HCT116 (cell line): ENCODE measurements around the gene TLE3. TPM values are rescaled to one million over a fixed set of nuclear protein-coding genes. Genes with fewer than 3 reads are reported as not detected.

ENCODE experiments used
- ATAC-seq: fragments of 200-7000 bp; cut with Tn5 transposase; 2 replicates; pipeline ENCODE4 v1.9.1; 2020; ENCODE audit warnings: mild to moderate bottlenecking, moderate library complexity
- BruUV-seq: library from RNA; stranded (reverse); fragments of 400-500 nt; replicated peaks from 2 replicates; lab custom pipeline; 2021; lab: Mats Ljungman, UMichigan
- CTCF ChIA-PET: fragments of 300-600 bp; sonication (Branson Sonifier 250); formaldehyde crosslinking; loops from one replicate; lab custom pipeline; 2021; ENCODE audit warnings: antibody characterized with exemption; lab: Charles Lee
- POLR2A ChIA-PET: fragments of 300-600, 350-600 bp; sonication (Branson Sonifier 250); formaldehyde crosslinking; loops from one replicate; lab custom pipeline; 2021; ENCODE audit warnings: antibody characterized with exemption; lab: Charles Lee
- RAD21 ChIA-PET, 2 experiments: fragments of 300-600 bp; sonication (Branson Sonifier 250); formaldehyde crosslinking; loops; one replicate each; lab custom pipeline; 2023; ENCODE audit warnings: low total read pairs in 2 of 2; ENCODE audit not compliant: uncharacterized antibody in 2 of 2, unreplicated experiment in 2 of 2, low non-redundant PET in 1 of 2; lab: Charles Lee
- DNase-seq: peaks from one replicate; pipeline ENCODE4 v3.0.0-alpha.2; 2010; ENCODE audit warnings: low read depth, low spot score
- H2AFZ ChIP-seq: fragments of 200-600 bp; shearing (Covaris generic), sonication (generic); 2 replicates; pipeline ENCODE4 v1.6.1; 2017; ENCODE audit warnings: low read depth, mixed run types, mixed read lengths, antibody characterized with exemption, low read length; ENCODE audit not compliant: poor library complexity, severe bottlenecking
- H3K27ac ChIP-seq: 2 replicates; pipeline ENCODE4 v1.5.1; 2012; ENCODE audit warnings: low read depth, low read length
- H3K27me3 ChIP-seq: fragments of 200-600 bp; sonication (generic); 2 replicates; pipeline ENCODE4 v1.6.1; 2016; ENCODE audit warnings: mixed run types, low read length, mixed read lengths; ENCODE audit not compliant: insufficient read depth
- H3K36me3 ChIP-seq, 2 experiments: fragments of 200-500 bp in 1 of 2; fragments of 200-600 bp in 1 of 2; sonication (Bioruptor generic) in 1 of 2; sonication (generic) in 1 of 2; 2 replicates each; pipeline versions ENCODE4 v1.5.1 to v1.6.1; 2014 to 2016; ENCODE audit warnings: low read length in 2 of 2, inconsistent platforms in 1 of 2, mixed read lengths in 1 of 2, mixed run types in 1 of 2; ENCODE audit not compliant: insufficient read depth in 2 of 2, control insufficient read depth in 1 of 2
- H3K4me1 ChIP-seq, 2 experiments: fragments of 200-600 bp in 1 of 2; sonication (generic) in 1 of 2; 2 replicates each; pipeline versions ENCODE4 v1.5.1 to v1.6.1; 2012 to 2017; ENCODE audit warnings: low read length in 2 of 2, inconsistent platforms in 1 of 2, mild to moderate bottlenecking in 1 of 2, mixed read lengths in 1 of 2, mixed run types in 1 of 2, moderate library complexity in 1 of 2; ENCODE audit not compliant: insufficient read depth in 2 of 2, control insufficient read depth in 1 of 2
- H3K4me2 ChIP-seq: fragments of 200-600 bp; sonication (generic); 2 replicates; pipeline ENCODE4 v1.6.1; 2017; ENCODE audit warnings: mixed run types, low read length, mixed read lengths
- H3K4me3 ChIP-seq, 2 experiments: fragments of 200-600 bp in 1 of 2; sonication (generic) in 1 of 2; replicated peaks in 1 of 2; 2 replicates each; pipeline ENCODE4 v1.5.1; 2011 to 2016; ENCODE audit warnings: low read length in 2 of 2, control low read depth in 1 of 2, low read depth in 1 of 2, mild to moderate bottlenecking in 1 of 2, mixed read lengths in 1 of 2, mixed run types in 1 of 2
- H3K79me2 ChIP-seq: fragments of 200-600 bp; sonication (generic); 2 replicates; pipeline ENCODE4 v1.6.1; 2017; ENCODE audit warnings: mild to moderate bottlenecking, mixed run types, low read length, moderate library complexity, mixed read lengths; ENCODE audit not compliant: insufficient read depth
- H3K9ac ChIP-seq: fragments of 200-600 bp; sonication (generic); 2 replicates; pipeline ENCODE4 v1.6.1; 2016; ENCODE audit warnings: low read length, mixed read lengths
- H3K9me2 ChIP-seq: fragments of 200-600 bp; sonication (generic), shearing (Covaris generic); 2 replicates; pipeline ENCODE4 v1.6.1; 2017; ENCODE audit warnings: mixed run types, mild to moderate bottlenecking, moderate library complexity; ENCODE audit not compliant: insufficient read depth
- H3K9me3 ChIP-seq, 2 experiments: fragments of 200-500 bp in 1 of 2; fragments of 200-600 bp in 1 of 2; sonication (Bioruptor generic) in 1 of 2; sonication (generic) in 1 of 2; 2 replicates each; pipeline ENCODE4 v1.6.1; 2014 to 2017; ENCODE audit warnings: low read length in 2 of 2, mixed read lengths in 2 of 2, inconsistent platforms in 1 of 2, low read depth in 1 of 2, mild to moderate bottlenecking in 1 of 2, mixed run types in 1 of 2, moderate library complexity in 1 of 2; ENCODE audit not compliant: control insufficient read depth in 1 of 2, insufficient read depth in 1 of 2
- H4K20me1 ChIP-seq: fragments of 200-600 bp; sonication (generic), shearing (Covaris generic); 2 replicates; pipeline ENCODE4 v1.6.1; 2017; ENCODE audit warnings: mixed run types, mild to moderate bottlenecking, moderate library complexity; ENCODE audit not compliant: insufficient read depth
- CBX3 ChIP-seq: IDR thresholded peaks from 2 replicates; pipeline ENCODE4 v1.6.1; 2012; ENCODE audit warnings: low read depth
- CEBPB ChIP-seq: IDR thresholded peaks from 2 replicates; pipeline ENCODE4 v1.6.1; 2012; ENCODE audit warnings: low read depth
- EZH2 ChIP-seq: fragments of 200-600 bp; sonication (generic); IDR thresholded peaks from 2 replicates; pipeline ENCODE4 v1.6.1; 2017; ENCODE audit warnings: antibody characterized with exemption, mixed run types
- EZH2phosphoT487 ChIP-seq: fragments of 200-600 bp; IDR thresholded peaks from 2 replicates; pipeline ENCODE4 v1.6.1; 2018; ENCODE audit warnings: antibody characterized with exemption, borderline replicate concordance
- FOSL1 ChIP-seq: IDR thresholded peaks from 2 replicates; pipeline ENCODE4 v1.6.1; 2012; ENCODE audit warnings: low read depth
- JUND ChIP-seq: IDR thresholded peaks from 2 replicates; pipeline ENCODE4 v1.6.1; 2012
- RAD21 ChIP-seq: IDR thresholded peaks from 2 replicates; pipeline ENCODE4 v1.6.1; 2012; ENCODE audit warnings: low read depth, mild to moderate bottlenecking
- SIN3A ChIP-seq: IDR thresholded peaks from 2 replicates; pipeline ENCODE4 v1.6.1; 2012; ENCODE audit warnings: low read depth
- SP1 ChIP-seq: IDR thresholded peaks from 2 replicates; pipeline ENCODE4 v1.6.1; 2012; ENCODE audit warnings: low read depth
- TCF7L2 ChIP-seq: IDR thresholded peaks from 2 replicates; pipeline ENCODE4 v1.7.0; 2011; ENCODE audit warnings: borderline replicate concordance, inconsistent platforms; ENCODE audit not compliant: insufficient read depth, insufficient read length; ENCODE audit errors: extremely low read depth
- YY1 ChIP-seq: IDR thresholded peaks from 2 replicates; pipeline ENCODE4 v1.6.1; 2011; ENCODE audit warnings: low read length, low read depth, moderate library complexity, mild to moderate bottlenecking; ENCODE audit not compliant: insufficient replicate concordance; ENCODE audit errors: extremely low read depth
- ZFX ChIP-seq: fragments of 450-650 bp; IDR thresholded peaks from 2 replicates; pipeline ENCODE4 v1.6.1; 2017
- ZNF274 ChIP-seq: fragments of 200-500 bp; sonication (Bioruptor generic); IDR thresholded peaks from 2 replicates; pipeline ENCODE4 v1.6.1; 2014; ENCODE audit warnings: mild to moderate bottlenecking, low read depth, low read length, inconsistent platforms
- intact Hi-C: fragments of 100-400 bp; cut with micrococcal nuclease; formaldehyde crosslinking; loops from 2 replicates; pipeline ENCODE4 v1.10.0; 2022
- total RNA-seq: library from RNA; stranded (reverse); gene quantifications from one replicate; pipeline ENCODE4 v1.2.1, GENCODE V29; 2021; ENCODE audit not compliant: unreplicated experiment
- TF ChIP-seq, protein P1 (sequence below): IDR thresholded peaks from 2 replicates; pipeline ENCODE4 v1.6.1; 2012
- TF ChIP-seq, protein P2 (sequence below): IDR thresholded peaks from 2 replicates; pipeline ENCODE4 v1.6.1; 2012; ENCODE audit warnings: low read depth
- TF ChIP-seq, protein P3 (sequence below): IDR thresholded peaks from 2 replicates; pipeline ENCODE4 v1.6.1; 2012
- TF ChIP-seq, protein P4 (sequence below), 3 experiments: fragments of 200-600 bp in 1 of 3; sonication (generic) in 1 of 3; IDR thresholded peaks in 2 of 3; conservative IDR thresholded peaks in 1 of 3; 2 replicates each; pipeline ENCODE4 v1.5.1; 2012 to 2017; ENCODE audit warnings: low read depth in 2 of 3, low read length in 2 of 3, antibody characterized with exemption in 1 of 3, borderline replicate concordance in 1 of 3, control low read depth in 1 of 3, mild to moderate bottlenecking in 1 of 3, mixed read lengths in 1 of 3, mixed run types in 1 of 3, moderate library complexity in 1 of 3; ENCODE audit not compliant: insufficient read depth in 1 of 3

The TLE3 gene
- total RNA-seq, 1 experiment from 2014 or later: 53.9 TPM

DNA sequence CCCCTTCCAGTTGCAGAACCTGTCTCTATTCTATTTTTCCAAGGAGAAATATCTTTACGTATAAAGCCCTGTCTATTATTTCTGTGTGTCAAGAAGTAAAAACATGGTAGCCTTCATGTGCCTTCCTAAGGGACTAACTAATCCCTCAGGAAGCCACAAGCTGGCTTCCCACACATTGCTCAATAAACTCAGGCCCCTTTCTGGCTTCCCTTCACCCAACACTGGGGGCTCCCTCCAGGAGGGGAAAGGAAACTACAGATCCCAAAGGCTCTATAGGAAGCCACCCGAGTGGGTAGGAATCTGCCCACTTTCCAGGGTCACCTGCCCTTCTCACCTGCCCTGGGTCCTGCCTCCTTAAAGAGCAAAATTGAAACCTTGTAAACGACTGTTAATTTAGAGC lies 4.6 kb downstream of the TLE3 start (continued):
- TF ChIP-seq TCF7L2 (no peak), YY1 (no peak), CEBPB (no peak), CBX3 (no peak), EZH2phosphoT487 (no peak), FOSL1 (no peak), ZNF274 (no peak), JUND (no peak)
- TF ChIP-seq, protein P1, sequence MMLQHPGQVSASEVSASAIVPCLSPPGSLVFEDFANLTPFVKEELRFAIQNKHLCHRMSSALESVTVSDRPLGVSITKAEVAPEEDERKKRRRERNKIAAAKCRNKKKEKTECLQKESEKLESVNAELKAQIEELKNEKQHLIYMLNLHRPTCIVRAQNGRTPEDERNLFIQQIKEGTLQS: no peak
- TF ChIP-seq, all 23 proteins: peak for 0

DNA sequence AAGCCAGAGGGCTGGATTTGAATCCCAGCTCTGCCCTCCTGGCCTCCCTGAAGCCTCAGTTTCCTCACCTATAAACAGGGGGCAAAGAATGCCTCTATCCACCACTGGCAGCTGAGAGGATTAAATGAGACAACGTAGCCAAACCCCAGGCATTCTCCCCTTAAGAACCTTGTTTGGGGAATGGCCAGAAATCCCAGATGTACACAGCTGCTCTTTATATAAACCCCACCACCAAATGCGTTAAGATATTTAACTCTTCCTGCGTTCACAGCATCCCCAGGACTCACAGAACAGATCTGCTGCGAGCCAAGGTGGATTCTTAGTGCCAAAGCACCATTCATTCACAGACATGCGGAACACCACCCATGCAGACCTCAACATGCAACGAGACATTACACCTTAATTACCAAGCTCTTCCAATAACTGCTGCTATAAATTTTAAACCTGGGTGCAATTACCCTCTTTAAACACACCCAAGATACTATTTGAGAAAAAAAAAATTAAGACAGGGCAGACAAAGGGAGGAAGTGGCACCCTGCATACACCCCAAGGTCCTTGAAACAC lies 5.2 kb downstream of the TLE3 start:
- H3K4me3 ChIP-seq: no peak overlapping the region
- TF ChIP-seq ZFX: no peak
- TF ChIP-seq TCF7L2: no peak
- TF ChIP-seq, protein P2, sequence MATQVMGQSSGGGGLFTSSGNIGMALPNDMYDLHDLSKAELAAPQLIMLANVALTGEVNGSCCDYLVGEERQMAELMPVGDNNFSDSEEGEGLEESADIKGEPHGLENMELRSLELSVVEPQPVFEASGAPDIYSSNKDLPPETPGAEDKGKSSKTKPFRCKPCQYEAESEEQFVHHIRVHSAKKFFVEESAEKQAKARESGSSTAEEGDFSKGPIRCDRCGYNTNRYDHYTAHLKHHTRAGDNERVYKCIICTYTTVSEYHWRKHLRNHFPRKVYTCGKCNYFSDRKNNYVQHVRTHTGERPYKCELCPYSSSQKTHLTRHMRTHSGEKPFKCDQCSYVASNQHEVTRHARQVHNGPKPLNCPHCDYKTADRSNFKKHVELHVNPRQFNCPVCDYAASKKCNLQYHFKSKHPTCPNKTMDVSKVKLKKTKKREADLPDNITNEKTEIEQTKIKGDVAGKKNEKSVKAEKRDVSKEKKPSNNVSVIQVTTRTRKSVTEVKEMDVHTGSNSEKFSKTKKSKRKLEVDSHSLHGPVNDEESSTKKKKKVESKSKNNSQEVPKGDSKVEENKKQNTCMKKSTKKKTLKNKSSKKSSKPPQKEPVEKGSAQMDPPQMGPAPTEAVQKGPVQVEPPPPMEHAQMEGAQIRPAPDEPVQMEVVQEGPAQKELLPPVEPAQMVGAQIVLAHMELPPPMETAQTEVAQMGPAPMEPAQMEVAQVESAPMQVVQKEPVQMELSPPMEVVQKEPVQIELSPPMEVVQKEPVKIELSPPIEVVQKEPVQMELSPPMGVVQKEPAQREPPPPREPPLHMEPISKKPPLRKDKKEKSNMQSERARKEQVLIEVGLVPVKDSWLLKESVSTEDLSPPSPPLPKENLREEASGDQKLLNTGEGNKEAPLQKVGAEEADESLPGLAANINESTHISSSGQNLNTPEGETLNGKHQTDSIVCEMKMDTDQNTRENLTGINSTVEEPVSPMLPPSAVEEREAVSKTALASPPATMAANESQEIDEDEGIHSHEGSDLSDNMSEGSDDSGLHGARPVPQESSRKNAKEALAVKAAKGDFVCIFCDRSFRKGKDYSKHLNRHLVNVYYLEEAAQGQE: no peak
- TF ChIP-seq, protein P3, sequence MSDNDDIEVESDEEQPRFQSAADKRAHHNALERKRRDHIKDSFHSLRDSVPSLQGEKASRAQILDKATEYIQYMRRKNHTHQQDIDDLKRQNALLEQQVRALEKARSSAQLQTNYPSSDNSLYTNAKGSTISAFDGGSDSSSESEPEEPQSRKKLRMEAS: no peak
- TF ChIP-seq RAD21: no peak
- TF ChIP-seq, protein P4, sequence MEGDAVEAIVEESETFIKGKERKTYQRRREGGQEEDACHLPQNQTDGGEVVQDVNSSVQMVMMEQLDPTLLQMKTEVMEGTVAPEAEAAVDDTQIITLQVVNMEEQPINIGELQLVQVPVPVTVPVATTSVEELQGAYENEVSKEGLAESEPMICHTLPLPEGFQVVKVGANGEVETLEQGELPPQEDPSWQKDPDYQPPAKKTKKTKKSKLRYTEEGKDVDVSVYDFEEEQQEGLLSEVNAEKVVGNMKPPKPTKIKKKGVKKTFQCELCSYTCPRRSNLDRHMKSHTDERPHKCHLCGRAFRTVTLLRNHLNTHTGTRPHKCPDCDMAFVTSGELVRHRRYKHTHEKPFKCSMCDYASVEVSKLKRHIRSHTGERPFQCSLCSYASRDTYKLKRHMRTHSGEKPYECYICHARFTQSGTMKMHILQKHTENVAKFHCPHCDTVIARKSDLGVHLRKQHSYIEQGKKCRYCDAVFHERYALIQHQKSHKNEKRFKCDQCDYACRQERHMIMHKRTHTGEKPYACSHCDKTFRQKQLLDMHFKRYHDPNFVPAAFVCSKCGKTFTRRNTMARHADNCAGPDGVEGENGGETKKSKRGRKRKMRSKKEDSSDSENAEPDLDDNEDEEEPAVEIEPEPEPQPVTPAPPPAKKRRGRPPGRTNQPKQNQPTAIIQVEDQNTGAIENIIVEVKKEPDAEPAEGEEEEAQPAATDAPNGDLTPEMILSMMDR (IDR thresholded peaks at IDR 0.05 in 2 of 3, conservative IDR thresholded peaks at IDR 0.05 in 1 of 3; ENCODE audit: borderline replicate concordance in 1 of 3, insufficient read depth in 1 of 3, low read depth in 2 of 3, low read length in 2 of 3): no peak
- no peak for TF ChIP-seq JUND
- TF ChIP-seq, protein P1: no peak
- no peak for TF ChIP-seq SIN3A
- TF ChIP-seq FOSL1: no peak
- TF ChIP-seq SP1: no peak
- no peak for TF ChIP-seq EZH2

More for the DNA sequence above, 5.2 kb downstream of the TLE3 start:
- H3K36me3 ChIP-seq: peaks cover 34 to 46% of the 10 kb centered on the region in 2 experiments
- H3K9ac ChIP-seq: no peak overlapping the region
- no peak overlapping the region for H3K4me2 ChIP-seq
- H2AFZ ChIP-seq: no peak overlapping the region
- H3K27ac ChIP-seq: no peak overlapping the region
- H3K79me2 ChIP-seq: peaks cover 89% of the 10 kb centered on the region
- BruUV-seq: no TSS peak
- H3K4me1 ChIP-seq: peaks cover 4 to 11% of the 10 kb centered on the region in 2 experiments; a peak in 3 of 4 replicates
- H3K9me2 ChIP-seq: no peaks in the 10 kb centered on the region
- ATAC-seq (no peak), DNase-seq (no peak)
- CTCF ChIA-PET: no interaction called here
- POLR2A ChIA-PET: no interaction called here
- intact Hi-C loops: no loop called here
- RAD21 ChIA-PET: no interaction called here
- H3K27me3 ChIP-seq: no peaks in the 10 kb centered on the region
- H3K9me3 ChIP-seq: no peaks in the 10 kb centered on the region
- H4K20me1 ChIP-seq: no peaks in the 10 kb centered on the region
